ENCODE data around the gene TRAK1. TPM values are rescaled to one million over a fixed set of nuclear protein-coding genes. Genes with fewer than 3 reads are reported as not detected.

The TRAK1 gene
- total and polyA plus RNA-seq, 7 donors = 17.6 to 42.7 (median 31.8) TPM

DNA sequence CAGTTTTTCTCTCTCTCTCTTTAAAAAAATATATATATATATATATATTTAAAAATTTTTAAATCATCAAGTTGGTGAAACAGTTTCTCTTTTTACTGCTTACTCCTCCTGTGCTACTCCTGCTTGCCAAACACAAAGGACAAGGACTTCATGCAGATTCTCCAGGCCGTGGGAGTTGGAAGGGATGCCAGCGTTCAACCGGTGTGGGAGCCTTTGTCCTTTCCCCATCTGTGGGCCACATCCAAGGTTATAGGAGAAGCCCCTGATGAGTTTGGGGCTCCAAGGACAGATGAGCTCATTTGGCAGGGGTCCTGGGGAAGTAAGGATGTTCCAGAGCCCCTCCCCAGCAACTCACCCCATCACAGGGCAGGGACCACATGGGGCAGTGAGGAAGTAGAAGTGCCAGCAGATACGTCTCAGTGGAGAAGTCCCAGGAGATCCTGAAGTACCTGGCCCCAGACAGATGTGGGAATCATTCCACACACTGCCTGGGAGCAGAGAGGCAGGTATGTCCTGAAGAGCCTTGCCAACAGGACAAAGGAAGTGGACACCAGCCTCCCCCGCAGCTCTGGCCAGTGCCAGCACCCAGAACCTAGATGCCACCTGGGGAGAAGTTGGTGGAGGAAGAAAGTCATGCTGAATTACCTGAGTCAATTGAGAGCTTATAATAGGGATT lies 138.2 kb downstream of the TRAK1 start:
- peaks cover 0 to 3% (median 0%) of the 10 kb centered on the region in 4 donors for H3K36me3 ChIP-seq
- WGBS, 2 donors = 67 to 71% methylated on average over 5 of the region's 5 CpGs
- DNase-seq = no peak
- peaks cover 0 to 17% (median 10%) of the 10 kb centered on the region in 4 donors for H3K4me1 ChIP-seq
- H3K27ac ChIP-seq = no peak overlapping the region
- TF ChIP-seq POLR2A (IDR thresholded peaks at IDR 0.05) (no peak), POLR2AphosphoS5 (IDR thresholded peaks at IDR 0.05) (no peak), EP300 (IDR thresholded peaks at IDR 0.05) (no peak)
- TF ChIP-seq, protein P1, sequence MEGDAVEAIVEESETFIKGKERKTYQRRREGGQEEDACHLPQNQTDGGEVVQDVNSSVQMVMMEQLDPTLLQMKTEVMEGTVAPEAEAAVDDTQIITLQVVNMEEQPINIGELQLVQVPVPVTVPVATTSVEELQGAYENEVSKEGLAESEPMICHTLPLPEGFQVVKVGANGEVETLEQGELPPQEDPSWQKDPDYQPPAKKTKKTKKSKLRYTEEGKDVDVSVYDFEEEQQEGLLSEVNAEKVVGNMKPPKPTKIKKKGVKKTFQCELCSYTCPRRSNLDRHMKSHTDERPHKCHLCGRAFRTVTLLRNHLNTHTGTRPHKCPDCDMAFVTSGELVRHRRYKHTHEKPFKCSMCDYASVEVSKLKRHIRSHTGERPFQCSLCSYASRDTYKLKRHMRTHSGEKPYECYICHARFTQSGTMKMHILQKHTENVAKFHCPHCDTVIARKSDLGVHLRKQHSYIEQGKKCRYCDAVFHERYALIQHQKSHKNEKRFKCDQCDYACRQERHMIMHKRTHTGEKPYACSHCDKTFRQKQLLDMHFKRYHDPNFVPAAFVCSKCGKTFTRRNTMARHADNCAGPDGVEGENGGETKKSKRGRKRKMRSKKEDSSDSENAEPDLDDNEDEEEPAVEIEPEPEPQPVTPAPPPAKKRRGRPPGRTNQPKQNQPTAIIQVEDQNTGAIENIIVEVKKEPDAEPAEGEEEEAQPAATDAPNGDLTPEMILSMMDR (IDR thresholded peaks at IDR 0.05) = no peak
- no peaks in the 10 kb centered on the region for H3K9me3 ChIP-seq
- intact Hi-C loops (cut with DNase I) = loop anchor here (5.0 kb wide), 1 partner anchor 318 kb away; no protein-coding TSS in a partner anchor
- H3K4me3 ChIP-seq = no peak overlapping the region
- no peaks in the 10 kb centered on the region for H3K27me3 ChIP-seq

DNA sequence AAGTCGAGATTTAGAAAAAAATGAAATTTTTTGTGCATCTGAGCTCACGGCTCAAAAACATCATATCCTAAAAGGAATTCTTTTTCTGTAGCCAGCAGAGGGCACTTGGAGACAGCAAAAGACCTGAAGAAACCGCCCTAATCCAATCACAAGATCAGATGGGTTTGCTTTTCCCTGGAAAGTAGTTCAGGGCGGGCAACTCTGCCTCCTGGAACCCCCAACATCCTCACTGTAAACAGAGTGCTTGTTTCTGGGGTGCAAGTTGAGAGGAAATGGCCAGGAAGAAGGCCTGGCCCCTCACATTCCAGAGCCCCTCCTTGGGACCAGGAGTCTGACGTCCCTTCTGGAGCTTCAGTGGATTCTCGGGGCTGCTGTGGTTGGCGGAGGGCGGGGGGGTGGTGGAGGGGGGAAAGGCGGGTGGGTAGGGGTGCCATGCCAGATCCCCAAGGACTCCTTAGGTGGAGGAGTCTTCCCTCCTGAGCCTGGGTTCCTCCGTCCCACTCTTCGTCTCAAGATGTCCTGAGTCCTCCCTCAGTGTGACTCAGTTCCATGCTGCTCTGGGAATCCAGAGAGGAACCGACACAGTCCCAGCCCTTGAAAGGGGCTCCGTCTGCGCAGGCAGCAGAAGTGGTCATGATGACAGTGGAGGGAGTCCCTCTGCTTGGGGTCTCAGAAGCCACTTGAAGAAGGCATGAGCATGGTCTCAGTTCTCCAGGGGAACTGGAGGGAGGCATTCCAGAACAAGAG lies 139.0 kb downstream of the TRAK1 start:
- H3K27me3 ChIP-seq = no peaks in the 10 kb centered on the region
- no peaks in the 10 kb centered on the region for H3K36me3 ChIP-seq
- peak overlapping the region in 2 of 4 donors; percentile 11 to 19 for H3K4me3 ChIP-seq
- no peak for TF ChIP-seq POLR2A (IDR thresholded peaks at IDR 0.05)
- no peak for TF ChIP-seq POLR2AphosphoS5 (IDR thresholded peaks at IDR 0.05)
- TF ChIP-seq EP300 (IDR thresholded peaks at IDR 0.05) = no peak
- TF ChIP-seq, protein P1 (IDR thresholded peaks at IDR 0.05) = peak; percentile 10 to 46 (median 38)
- 46 to 50% methylated on average over 14 of the region's 14 CpGs for WGBS, 2 donors
- intact Hi-C loops (cut with DNase I) = loop anchor here (5.0 kb wide), 2 partner anchors 212 to 317 kb away; no protein-coding TSS in a partner anchor
- no peaks in the 10 kb centered on the region for H3K9me3 ChIP-seq
- H3K27ac ChIP-seq = no peak overlapping the region
- DNase-seq = no peak
- peaks cover 0 to 10% (median 3%) of the 10 kb centered on the region in 4 donors for H3K4me1 ChIP-seq

DNA sequence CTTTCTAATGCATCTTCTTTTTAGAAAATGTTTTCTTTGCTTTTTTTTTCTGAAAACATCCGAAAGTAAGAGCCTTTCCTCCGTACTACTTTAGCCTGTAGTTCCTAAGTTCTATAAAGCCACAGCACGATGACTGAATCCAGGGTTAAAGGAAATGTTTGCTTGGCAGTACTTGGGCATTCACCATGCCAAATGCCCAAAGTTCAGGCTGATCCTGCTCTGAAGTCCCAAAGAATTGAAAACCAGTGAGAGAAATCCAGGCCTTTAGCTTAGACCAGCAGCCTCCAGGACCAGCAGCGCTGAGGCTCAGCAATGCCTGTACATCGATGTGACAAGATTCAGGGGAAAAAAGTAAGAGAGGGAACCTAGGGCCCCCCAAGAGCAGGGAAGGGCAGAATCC lies 139.7 kb downstream of the TRAK1 start:
- TF ChIP-seq POLR2A (IDR thresholded peaks at IDR 0.05) = no peak
- TF ChIP-seq, protein P1 (IDR thresholded peaks at IDR 0.05) = no peak
- no peak for TF ChIP-seq POLR2AphosphoS5 (IDR thresholded peaks at IDR 0.05)
- no peak for TF ChIP-seq EP300 (IDR thresholded peaks at IDR 0.05)
- WGBS, 2 donors = 61 to 87% methylated on average over 5 of the region's 5 CpGs
- intact Hi-C loops (cut with DNase I) = loop anchor here (5.0 kb wide), 1 partner anchor 211 kb away; no protein-coding TSS in a partner anchor
- Histone ChIP-seq H3K4me1 (peaks cover 0 to 7% (median 1%) of the 10 kb centered on the region in 4 donors), H3K36me3 (no peaks in the 10 kb centered on the region), H3K27ac (no peak overlapping the region), H3K9me3 (no peaks in the 10 kb centered on the region), H3K27me3 (no peaks in the 10 kb centered on the region), H3K4me3 (no peak overlapping the region)
- no peak for DNase-seq

DNA sequence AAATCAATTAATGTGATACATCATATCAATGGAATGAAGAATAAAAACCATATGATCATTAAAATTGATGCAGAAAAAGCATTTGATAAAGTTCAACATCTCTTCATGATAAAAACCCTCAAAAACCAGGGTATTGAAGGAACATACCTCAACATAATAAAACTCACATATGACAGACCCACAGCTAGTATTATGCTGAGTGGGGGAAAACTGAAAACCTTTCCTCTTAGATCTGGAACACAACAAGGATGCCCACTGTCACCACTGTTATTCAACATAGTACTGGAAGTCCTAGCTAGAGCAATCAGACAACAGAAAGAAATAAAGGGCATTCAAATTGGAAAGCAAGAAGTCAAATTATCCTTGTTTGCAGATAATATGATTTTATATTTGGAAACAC lies 144.4 kb downstream of the TRAK1 start:
- intact Hi-C loops (cut with DNase I) = no loop called here

More for the DNA sequence above, 144.4 kb downstream of the TRAK1 start:
- Histone ChIP-seq H3K4me1 (no peaks in the 10 kb centered on the region), H3K9me3 (peaks cover 5 to 7% (median 6%) of the 10 kb centered on the region in 4 donors), H3K36me3 (no peaks in the 10 kb centered on the region), H3K4me3 (no peak overlapping the region), H3K27me3 (no peaks in the 10 kb centered on the region), H3K27ac (no peak overlapping the region)
- TF ChIP-seq, protein P1 (IDR thresholded peaks at IDR 0.05) = no peak
- TF ChIP-seq EP300 (IDR thresholded peaks at IDR 0.05) (no peak), POLR2A (IDR thresholded peaks at IDR 0.05) (no peak), POLR2AphosphoS5 (IDR thresholded peaks at IDR 0.05) (no peak)
- DNase-seq = no peak
